HG03095 (cell line): Measurements from ENCODE around the gene MFAP4.

Experiments used
- ATAC-seq: cut with Tn5 transposase; IDR thresholded peaks from one replicate; pipeline ENCODE4 v1.9.1; 2021; ENCODE audit warnings: moderate library complexity; ENCODE audit not compliant: unreplicated experiment

Gene MFAP4

GRCh38 chr17:19386974-19387920, at the start of gene MFAP4:
Gene MFAP4, minus strand, starts transcription at chr17:19387190. Its CDS starts 35 bp downstream, at chr17:19387155.
- no peak for ATAC-seq

- no peak for ATAC-seq
Observed at GRCh38 chr17:19433727-19434340, 46.8 kb upstream of the MFAP4 start.

- ATAC-seq: no peak
Observed at GRCh38 chr17:19433255-19433654, 46.3 kb upstream of the MFAP4 start.

- ATAC-seq: no peak
Observed at GRCh38 chr17:19431691-19432090, 44.7 kb upstream of the MFAP4 start.

GRCh38 chr17:19426631-19427030, 39.6 kb upstream of the MFAP4 start:
- no peak for ATAC-seq

GRCh38 chr17:19424934-19425868, 38.2 kb upstream of the MFAP4 start:
- no peak for ATAC-seq

GRCh38 chr17:19421926-19422325, 34.9 kb upstream of the MFAP4 start:
- ATAC-seq: no peak

- no peak for ATAC-seq
Observed at GRCh38 chr17:19421219-19421618, 34.2 kb upstream of the MFAP4 start.

- ATAC-seq: no peak
Observed at GRCh38 chr17:19418251-19418992, 31.4 kb upstream of the MFAP4 start.

GRCh38 chr17:19417611-19418010, 30.6 kb upstream of the MFAP4 start:
- no peak for ATAC-seq

GRCh38 chr17:19415806-19416775, 29.1 kb upstream of the MFAP4 start:
- no peak for ATAC-seq

- ATAC-seq: no peak
Observed at GRCh38 chr17:19415311-19415710, 28.3 kb upstream of the MFAP4 start.

GRCh38 chr17:19414396-19415280, 27.6 kb upstream of the MFAP4 start:
- ATAC-seq: no peak

- ATAC-seq: no peak
Observed at GRCh38 chr17:19413761-19414160, 26.8 kb upstream of the MFAP4 start.

- no peak for ATAC-seq
Observed at GRCh38 chr17:19412984-19413383, 26.0 kb upstream of the MFAP4 start.

GRCh38 chr17:19412510-19412909, 25.5 kb upstream of the MFAP4 start:
- ATAC-seq: no peak

GRCh38 chr17:19411631-19412030, 24.6 kb upstream of the MFAP4 start:
- no peak for ATAC-seq

GRCh38 chr17:19410875-19411620, 24.1 kb upstream of the MFAP4 start, which contains the start of gene RNF112:
Gene RNF112, plus strand, starts transcription at chr17:19411232. Its CDS starts 177 bp downstream, at chr17:19411409.
- ATAC-seq: no peak
